Glutamatergic neuron (in vitro differentiated cells): ENCODE results near the gene PISD. TPM values are rescaled to one million over a fixed set of nuclear protein-coding genes. Genes with fewer than 3 reads are reported as not detected.

ENCODE experiments used
- DNase-seq: peaks from one replicate; pipeline ENCODE4 v3.0.0; 2022
- H3K27ac Mint-ChIP-seq: one replicate; pipeline ENCODE4 v1.8.0; 2020; ENCODE audit warnings: mild to moderate bottlenecking, mixed read lengths, inconsistent platforms; ENCODE audit not compliant: unreplicated experiment
- H3K27me3 Mint-ChIP-seq: one replicate; pipeline ENCODE4 v1.8.0; 2020; ENCODE audit warnings: mild to moderate bottlenecking, moderate library complexity, mixed read lengths, inconsistent platforms; ENCODE audit not compliant: unreplicated experiment
- H3K36me3 Mint-ChIP-seq: one replicate; pipeline ENCODE4 v1.8.0; 2020; ENCODE audit warnings: mild to moderate bottlenecking, mixed read lengths, inconsistent platforms; ENCODE audit not compliant: unreplicated experiment
- H3K4me1 Mint-ChIP-seq: one replicate; pipeline ENCODE4 v1.8.0; 2020; ENCODE audit warnings: mild to moderate bottlenecking, low read depth, mixed read lengths, inconsistent platforms; ENCODE audit not compliant: unreplicated experiment
- H3K4me3 Mint-ChIP-seq: one replicate; pipeline ENCODE4 v1.8.0; 2020; ENCODE audit warnings: mild to moderate bottlenecking, mixed read lengths, inconsistent platforms; ENCODE audit not compliant: unreplicated experiment
- H3K9me3 Mint-ChIP-seq: one replicate; pipeline ENCODE4 v1.8.0; 2020; ENCODE audit warnings: mild to moderate bottlenecking, moderate library complexity, mixed read lengths, inconsistent platforms; ENCODE audit not compliant: unreplicated experiment
- total RNA-seq: library from RNA; stranded (reverse); fragmentation: NEBNext Ultra II Directional; extraction: Animal tissue kit (Norgen Biotek cat#: 25700); gene quantifications from one replicate; pipeline ENCODE4 v1.2.1, GENCODE V29; 2021; ENCODE audit not compliant: unreplicated experiment
- TF ChIP-seq, protein P1 (sequence below): fragments of 200-600 bp; sonication (generic); IDR thresholded peaks from one replicate; pipeline ENCODE4 v1.5.0; 2021; ENCODE audit not compliant: partially characterized antibody, unreplicated experiment

PISD gene
- total RNA-seq, 1 donor from 2014 or later: 60.9 TPM

- Mint-ChIP-seq H3K27ac (no peak overlapping the region), H3K36me3 (no peaks in the 10 kb centered on the region), H3K4me1 (peaks cover 5% of the 10 kb centered on the region), H3K27me3 (peaks cover 4% of the 10 kb centered on the region), H3K9me3 (peaks cover 6% of the 10 kb centered on the region), H3K4me3 (no peak overlapping the region)
- no peak for DNase-seq
- TF ChIP-seq, protein P1, sequence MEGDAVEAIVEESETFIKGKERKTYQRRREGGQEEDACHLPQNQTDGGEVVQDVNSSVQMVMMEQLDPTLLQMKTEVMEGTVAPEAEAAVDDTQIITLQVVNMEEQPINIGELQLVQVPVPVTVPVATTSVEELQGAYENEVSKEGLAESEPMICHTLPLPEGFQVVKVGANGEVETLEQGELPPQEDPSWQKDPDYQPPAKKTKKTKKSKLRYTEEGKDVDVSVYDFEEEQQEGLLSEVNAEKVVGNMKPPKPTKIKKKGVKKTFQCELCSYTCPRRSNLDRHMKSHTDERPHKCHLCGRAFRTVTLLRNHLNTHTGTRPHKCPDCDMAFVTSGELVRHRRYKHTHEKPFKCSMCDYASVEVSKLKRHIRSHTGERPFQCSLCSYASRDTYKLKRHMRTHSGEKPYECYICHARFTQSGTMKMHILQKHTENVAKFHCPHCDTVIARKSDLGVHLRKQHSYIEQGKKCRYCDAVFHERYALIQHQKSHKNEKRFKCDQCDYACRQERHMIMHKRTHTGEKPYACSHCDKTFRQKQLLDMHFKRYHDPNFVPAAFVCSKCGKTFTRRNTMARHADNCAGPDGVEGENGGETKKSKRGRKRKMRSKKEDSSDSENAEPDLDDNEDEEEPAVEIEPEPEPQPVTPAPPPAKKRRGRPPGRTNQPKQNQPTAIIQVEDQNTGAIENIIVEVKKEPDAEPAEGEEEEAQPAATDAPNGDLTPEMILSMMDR: no peak
Measured at GRCh38 chr22:31618057-31618456, 44.0 kb downstream of the PISD start.

- Mint-ChIP-seq H3K36me3 (no peaks in the 10 kb centered on the region), H3K9me3 (peaks cover 6% of the 10 kb centered on the region), H3K4me3 (no peak overlapping the region), H3K27ac (peak overlapping the region; percentile 34), H3K4me1 (peaks cover 5% of the 10 kb centered on the region), H3K27me3 (peaks cover 4% of the 10 kb centered on the region)
- TF ChIP-seq, protein P1: no peak
- no peak for DNase-seq
Measured at GRCh38 chr22:31616315-31616980, 45.6 kb downstream of the PISD start.

DNA sequence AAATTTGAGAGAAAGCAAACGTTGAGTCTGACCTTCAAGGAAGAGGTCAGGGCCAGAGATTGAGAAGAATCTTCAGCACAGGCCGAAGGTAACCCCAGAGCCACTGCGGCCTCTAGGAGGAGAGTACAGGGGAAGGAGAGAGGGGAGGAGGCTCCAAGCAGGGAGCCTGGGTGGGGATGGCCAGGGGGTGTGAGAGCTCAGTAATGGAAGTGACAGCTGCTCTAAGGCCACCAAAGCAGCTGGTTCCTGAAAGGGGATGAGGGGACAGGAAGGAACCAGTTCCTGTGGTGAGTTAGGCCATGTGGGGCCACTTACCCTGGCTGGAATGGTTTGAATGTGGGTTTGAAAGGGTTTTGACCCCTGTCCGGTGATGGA is 46.1 kb downstream of the PISD start:
- H3K27ac Mint-ChIP-seq: peak overlapping the region; percentile 34
- TF ChIP-seq, protein P1: no peak
- no peaks in the 10 kb centered on the region for H3K36me3 Mint-ChIP-seq
- H3K9me3 Mint-ChIP-seq: peaks cover 6% of the 10 kb centered on the region
- no peak for DNase-seq
- peak overlapping the region; percentile 27 for H3K4me3 Mint-ChIP-seq
- peaks cover 5% of the 10 kb centered on the region for H3K4me1 Mint-ChIP-seq
- peaks cover 4% of the 10 kb centered on the region for H3K27me3 Mint-ChIP-seq

DNA sequence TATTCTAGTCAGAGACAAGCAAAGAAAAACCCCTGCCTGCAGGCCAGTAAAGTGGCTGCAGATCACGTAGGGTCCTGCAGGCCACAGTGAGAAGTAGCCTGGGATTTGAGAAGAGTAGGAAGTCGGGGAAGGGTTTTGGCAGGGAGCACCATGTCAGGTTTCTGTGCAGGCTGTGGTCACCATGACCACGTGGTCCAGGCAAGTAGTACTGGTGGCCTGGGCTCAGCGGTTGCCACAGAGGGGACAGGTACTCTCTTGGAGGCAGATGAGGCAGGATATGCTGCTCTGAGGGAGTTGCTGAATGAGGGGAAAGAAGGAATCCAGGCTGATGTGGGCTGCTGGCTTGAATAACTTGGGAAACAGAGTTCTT is 46.5 kb downstream of the PISD start:
- TF ChIP-seq, protein P1: no peak
- Mint-ChIP-seq H3K27me3 (peaks cover 4% of the 10 kb centered on the region), H3K36me3 (no peaks in the 10 kb centered on the region), H3K4me1 (peaks cover 5% of the 10 kb centered on the region), H3K27ac (peak overlapping the region; percentile 1), H3K4me3 (no peak overlapping the region), H3K9me3 (peaks cover 6% of the 10 kb centered on the region)
- no peak for DNase-seq

DNA sequence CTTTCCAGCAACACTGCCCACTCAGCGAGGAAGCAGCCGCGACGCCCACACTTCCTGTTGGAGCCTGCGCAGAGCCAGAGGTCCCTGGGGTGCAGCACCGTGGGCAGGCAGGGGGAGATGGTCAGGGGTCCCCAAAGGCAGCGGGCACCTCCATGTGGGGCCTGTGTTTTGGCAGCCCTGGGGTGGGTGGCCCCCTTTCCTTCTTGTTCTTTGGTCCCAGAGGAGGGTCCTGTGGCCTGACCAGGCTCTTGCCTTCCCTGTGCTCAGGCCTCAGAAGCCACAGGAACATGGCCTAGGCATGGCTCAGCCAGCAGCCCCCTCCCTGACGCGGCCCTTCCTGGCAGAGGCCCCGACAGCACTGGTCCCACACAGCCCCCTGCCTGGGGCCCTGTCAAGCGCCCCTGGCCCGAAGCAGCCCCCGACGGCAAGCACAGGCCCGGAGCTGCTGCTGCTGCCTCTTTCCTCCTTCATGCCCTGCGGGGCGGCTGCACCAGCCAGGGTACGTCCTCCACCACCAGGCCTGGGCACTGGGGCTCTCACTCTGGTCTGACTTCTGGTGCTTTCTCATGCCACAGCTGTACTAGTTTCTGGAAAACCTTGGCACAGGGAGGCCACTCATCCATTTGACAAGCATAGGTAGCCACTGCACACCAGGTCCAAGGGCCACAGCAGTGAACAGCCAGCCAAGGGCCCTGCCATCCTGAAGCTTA is 47.1 kb downstream of the PISD start:
- no peaks in the 10 kb centered on the region for H3K36me3 Mint-ChIP-seq
- no peak overlapping the region for H3K4me3 Mint-ChIP-seq
- TF ChIP-seq, protein P1: no peak
- DNase-seq: no peak
- H3K27me3 Mint-ChIP-seq: peaks cover 5% of the 10 kb centered on the region
- peaks cover 5% of the 10 kb centered on the region for H3K4me1 Mint-ChIP-seq
- H3K27ac Mint-ChIP-seq: peak overlapping the region; percentile 1
- H3K9me3 Mint-ChIP-seq: peaks cover 6% of the 10 kb centered on the region
